ENCODE measurements around the gene GLDC.

GLDC gene

GRCh38 chr9:6501526-6502210 lies 143.9 kb downstream of the GLDC start:
- DNase-seq (ENCODE audit: low spot score): no peak

- no peak for DNase-seq (ENCODE audit: low spot score)
Measured at GRCh38 chr9:6498982-6499381, 146.5 kb downstream of the GLDC start.

GRCh38 chr9:6495466-6495865 lies 150.1 kb downstream of the GLDC start:
- no peak for DNase-seq (ENCODE audit: low spot score)

GRCh38 chr9:6490863-6491262 lies 154.7 kb downstream of the GLDC start:
- DNase-seq (ENCODE audit: low spot score): no peak

GRCh38 chr9:6489099-6489498 lies 156.4 kb downstream of the GLDC start:
- DNase-seq (ENCODE audit: low spot score): no peak

- DNase-seq (ENCODE audit: low spot score): no peak
Measured at GRCh38 chr9:6488395-6488794, 157.1 kb downstream of the GLDC start.

- DNase-seq (ENCODE audit: low spot score): no peak
Measured at GRCh38 chr9:6484210-6484609, 161.3 kb downstream of the GLDC start.

Data from LoVo (cell line).